Suprapubic skin (tissue), 4 donors: ENCODE measurements around the gene CYP4X1. TPM values are rescaled to one million over a fixed set of nuclear protein-coding genes. Genes with fewer than 3 reads are reported as not detected.
A peak's percentile ranks its signal among the peaks of the same experiment; 100 is the strongest.
"Not testable (repeated sequence)": the region's sequence is repeated elsewhere in the genome, so short reads cannot be mapped to it uniquely, and the experiment has no call there.

Source experiments
- DNase-seq, 2 donors: peaks; one replicate each; pipeline ENCODE4 v3.0.0-alpha.2; 2019; ENCODE audit warnings: low spot score in 2 of 2
- H3K27ac ChIP-seq: fragments of 200-600 bp; sonication (generic); one replicate; pipeline ENCODE4 v1.5.1; 2019
- H3K27me3 ChIP-seq: fragments of 200-600 bp; sonication (generic); one replicate; pipeline ENCODE4 v1.5.1; 2019
- H3K36me3 ChIP-seq: fragments of 200-600 bp; sonication (generic); one replicate; pipeline ENCODE4 v1.5.1; 2019
- H3K4me1 ChIP-seq: fragments of 200-600 bp; sonication (generic); one replicate; pipeline ENCODE4 v1.5.1; 2019
- H3K4me3 ChIP-seq: fragments of 200-600 bp; sonication (generic); one replicate; pipeline ENCODE4 v1.5.1; 2019; ENCODE audit warnings: mild to moderate bottlenecking
- H3K9me3 ChIP-seq: fragments of 200-600 bp; sonication (generic); one replicate; pipeline ENCODE4 v1.5.1; 2019
- WGBS: methylation state at CpG from one replicate; pipeline ENCODE4 v1.1.5; 2018; 5-methylcytosine and 5-hydroxymethylcytosine counted together
- total RNA-seq, 4 donors: library from RNA; depleted of rRNA; stranded (reverse); fragments of >200 nt; gene quantifications; one replicate each; pipeline ENCODE4 v1.1.0, GENCODE V29; 2016
- TF ChIP-seq, protein P1 (sequence below), 2 donors: fragments of 200-600 bp in 1 of 2; fragments of 450-650 bp in 1 of 2; sonication (generic) in 1 of 2; IDR thresholded peaks; one replicate each; pipeline ENCODE4 v1.5.1; 2016 to 2019; ENCODE audit warnings: antibody characterized with exemption in 2 of 2, mild to moderate bottlenecking in 1 of 2, moderate library complexity in 1 of 2

The CYP4X1 gene
- total RNA-seq, 4 donors from 2014 or later = 6.2 to 41.8 (median 11.2) TPM

DNA sequence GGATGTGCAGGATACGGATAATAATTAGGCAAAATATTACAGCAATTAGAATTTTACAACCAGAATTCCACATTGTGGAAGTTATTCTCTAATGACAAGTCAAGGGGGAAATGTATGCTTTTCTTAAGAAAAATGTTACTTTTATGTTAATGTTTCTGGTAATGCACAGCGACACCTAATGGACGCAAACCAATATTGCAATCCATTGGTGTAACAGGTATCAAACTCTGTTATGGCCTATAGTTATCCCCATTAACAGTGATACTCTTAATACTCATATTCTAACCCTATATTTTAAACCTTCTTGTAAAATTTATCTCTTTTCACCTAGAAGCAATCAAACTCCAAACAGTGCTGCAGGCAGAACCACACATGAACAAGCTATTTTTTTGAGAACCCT lies 65.9 kb downstream of the CYP4X1 start:
- H3K9me3 ChIP-seq, H3K27me3 ChIP-seq, H3K36me3 ChIP-seq, H3K4me3 ChIP-seq, DNase-seq, H3K27ac ChIP-seq, H3K4me1 ChIP-seq: not testable (repeated sequence)
- TF ChIP-seq, protein P1, sequence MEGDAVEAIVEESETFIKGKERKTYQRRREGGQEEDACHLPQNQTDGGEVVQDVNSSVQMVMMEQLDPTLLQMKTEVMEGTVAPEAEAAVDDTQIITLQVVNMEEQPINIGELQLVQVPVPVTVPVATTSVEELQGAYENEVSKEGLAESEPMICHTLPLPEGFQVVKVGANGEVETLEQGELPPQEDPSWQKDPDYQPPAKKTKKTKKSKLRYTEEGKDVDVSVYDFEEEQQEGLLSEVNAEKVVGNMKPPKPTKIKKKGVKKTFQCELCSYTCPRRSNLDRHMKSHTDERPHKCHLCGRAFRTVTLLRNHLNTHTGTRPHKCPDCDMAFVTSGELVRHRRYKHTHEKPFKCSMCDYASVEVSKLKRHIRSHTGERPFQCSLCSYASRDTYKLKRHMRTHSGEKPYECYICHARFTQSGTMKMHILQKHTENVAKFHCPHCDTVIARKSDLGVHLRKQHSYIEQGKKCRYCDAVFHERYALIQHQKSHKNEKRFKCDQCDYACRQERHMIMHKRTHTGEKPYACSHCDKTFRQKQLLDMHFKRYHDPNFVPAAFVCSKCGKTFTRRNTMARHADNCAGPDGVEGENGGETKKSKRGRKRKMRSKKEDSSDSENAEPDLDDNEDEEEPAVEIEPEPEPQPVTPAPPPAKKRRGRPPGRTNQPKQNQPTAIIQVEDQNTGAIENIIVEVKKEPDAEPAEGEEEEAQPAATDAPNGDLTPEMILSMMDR (IDR thresholded peaks at IDR 0.05) = peak in 1 of 2 donors; percentile 36
- 4% methylated on average over 3 of the region's 3 CpGs for WGBS

DNA sequence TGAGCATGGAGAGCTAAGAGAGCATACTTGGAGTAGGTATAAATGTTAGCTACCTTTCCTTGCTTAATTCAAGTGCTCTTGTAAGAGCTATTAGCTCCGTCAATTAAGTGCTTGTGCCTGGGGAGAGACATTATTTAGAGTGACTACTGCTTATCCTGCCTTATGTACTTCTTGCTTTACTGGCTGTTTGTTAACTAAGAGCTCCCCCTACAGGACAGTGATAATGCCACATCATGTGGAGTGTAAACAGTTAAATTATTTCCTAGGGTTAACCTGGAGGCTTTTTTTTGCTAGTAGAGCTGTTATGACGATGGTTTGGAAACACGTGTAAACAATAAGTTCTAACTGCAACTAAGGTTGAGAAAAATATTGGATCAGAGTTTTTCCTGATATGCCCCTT lies 68.0 kb downstream of the CYP4X1 start:
- H3K4me3 ChIP-seq, H3K36me3 ChIP-seq: not testable (repeated sequence)
- no CpG with 5 or more reads among the region's 3 CpGs for WGBS

More for the DNA sequence above, 68.0 kb downstream of the CYP4X1 start:
- not testable (repeated sequence) for H3K4me1 ChIP-seq, H3K27ac ChIP-seq, DNase-seq, H3K27me3 ChIP-seq, H3K9me3 ChIP-seq

Other genes with a start within 250 kb of the CYP4X1 start
- 100 to 1,000 TPM in 2 of 4 donors, 10 to 100 TPM in 2; 61.8 to 116 (median 88.6) TPM for gene CYP4B1, start 224.6 kb upstream of the CYP4X1 start, total RNA-seq
- gene CYP4A11, start 82.2 kb upstream of the CYP4X1 start, total RNA-seq = under 1 TPM in 1 of 4 donors, not detected in 3; 0.32 TPM
- 1 to 10 TPM in 2 of 4 donors, under 1 TPM in 2; 0.52 to 3.4 (median 1.3) TPM for gene CYP4Z1, start 43.6 kb downstream of the CYP4X1 start, total RNA-seq
- gene CYP4A22, start 113.8 kb downstream of the CYP4X1 start, total RNA-seq = not detected
- 100 to 1,000 TPM in 3 of 4 donors, 10 to 100 TPM in 1; 36.8 to 201 (median 153) TPM for gene PDZK1IP1, start 166.4 kb downstream of the CYP4X1 start, total RNA-seq
- gene TAL1, start 208.6 kb downstream of the CYP4X1 start, total RNA-seq = 1 to 10 TPM in 2 of 4 donors, under 1 TPM in 2; 0.34 to 1.7 (median 1.2) TPM